ENCODE results near the gene LYPD5. TPM values are rescaled to one million over a fixed set of nuclear protein-coding genes. Genes with fewer than 3 reads are reported as not detected.
"Not testable (repeated sequence)": the region's sequence is repeated elsewhere in the genome, so short reads cannot be mapped to it uniquely, and the experiment has no call there.

Gene LYPD5
- 1 to 10 TPM in 1 of 3 donors, under 1 TPM in 2; 0.09 to 1.9 (median 0.22) TPM for polyA plus RNA-seq

DNA sequence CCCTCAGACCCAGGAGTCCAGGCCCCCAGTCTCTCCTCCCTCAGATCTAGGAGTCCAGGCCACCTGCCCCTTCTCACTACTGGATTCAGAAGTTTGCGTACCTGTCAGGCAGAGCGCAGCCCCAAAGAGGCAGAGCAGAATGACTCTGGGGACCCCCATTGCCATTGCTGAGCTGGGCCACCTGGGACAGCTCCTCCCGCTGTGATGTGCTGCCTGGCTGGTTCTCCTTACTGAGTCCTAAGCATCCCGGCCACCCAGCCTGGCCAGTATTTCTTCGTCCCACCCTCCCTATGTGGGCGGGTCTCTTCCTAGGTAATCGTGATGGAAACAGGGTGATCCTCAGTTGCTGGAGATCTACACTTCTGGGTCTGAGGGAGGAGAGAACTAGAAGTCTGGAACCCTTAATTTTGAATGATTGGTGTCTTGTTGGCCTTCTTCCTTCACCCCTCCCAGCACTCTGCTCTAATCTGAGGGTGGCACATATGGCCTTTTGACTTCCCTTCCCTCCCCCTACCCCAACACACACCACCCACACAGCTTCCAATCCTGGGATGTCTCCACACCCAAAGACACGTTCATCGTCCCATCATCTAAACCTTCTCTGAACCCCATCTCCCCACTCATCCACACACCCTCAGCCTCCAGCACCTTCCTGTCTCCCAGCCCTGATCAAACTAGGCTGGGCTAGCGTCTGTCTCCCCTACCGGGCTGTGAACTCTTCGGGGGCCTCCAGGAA is at the start of gene LYPD5:
Gene LYPD5, minus strand, starts transcription at position 232 of the 736 bp plus-strand sequence. Its CDS starts 67 bp downstream, at position 165.
- WGBS, 3 donors, result 61 to 65% (median 63%) methylated on average over 12 of the region's 12 CpGs
- no peak within 1 kb of the TSS for H3K27ac ChIP-seq (ENCODE audit: low read depth, low read length)

DNA sequence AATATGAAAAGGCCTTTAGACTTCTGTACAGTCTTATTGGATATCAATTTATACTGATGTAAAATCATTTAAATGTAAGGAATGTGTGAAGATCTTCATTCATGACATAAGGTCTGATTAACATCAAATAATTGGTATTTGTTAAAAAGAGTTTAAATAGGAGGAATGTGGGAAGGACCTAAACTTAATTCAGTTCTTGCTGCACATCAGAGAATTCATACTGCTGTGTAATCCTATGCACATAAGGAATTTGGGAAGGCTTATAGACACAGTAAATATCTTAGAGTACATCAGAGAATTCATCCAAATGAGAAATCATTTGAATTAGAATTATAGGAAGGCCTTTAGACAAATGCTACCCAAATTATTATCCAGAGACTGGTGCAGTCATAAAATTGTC is 46.6 kb upstream of the LYPD5 start:
- H3K27ac ChIP-seq (ENCODE audit: low read depth, low read length), result no peak overlapping the region

DNA sequence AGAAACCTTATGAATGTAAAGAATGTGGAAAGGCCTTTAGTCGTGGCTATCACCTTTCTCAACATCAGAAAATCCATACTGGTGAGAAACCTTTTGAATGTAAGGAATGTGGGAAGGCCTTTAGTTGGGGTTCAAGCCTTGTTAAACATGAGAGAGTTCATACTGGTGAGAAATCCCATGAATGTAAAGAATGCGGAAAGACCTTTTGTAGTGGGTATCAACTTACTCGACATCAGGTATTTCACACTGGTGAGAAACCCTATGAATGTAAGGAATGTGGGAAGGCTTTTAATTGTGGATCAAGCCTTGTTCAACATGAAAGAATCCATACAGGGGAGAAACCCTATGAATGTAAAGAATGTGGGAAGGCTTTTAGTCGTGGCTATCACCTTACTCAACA is 45.6 kb upstream of the LYPD5 start:
- WGBS, 3 donors, result 92 to 96% (median 94%) methylated on average over 4 of the region's 4 CpGs
- H3K27ac ChIP-seq (ENCODE audit: low read depth, low read length), result no peak overlapping the region

GRCh38 chr19:43847246-43847645 is 45.0 kb upstream of the LYPD5 start:
- WGBS, 3 donors, result 91 to 100% (median 93%) methylated on average over 1 of the region's 1 CpG
- no peak overlapping the region for H3K27ac ChIP-seq (ENCODE audit: low read depth, low read length)

DNA sequence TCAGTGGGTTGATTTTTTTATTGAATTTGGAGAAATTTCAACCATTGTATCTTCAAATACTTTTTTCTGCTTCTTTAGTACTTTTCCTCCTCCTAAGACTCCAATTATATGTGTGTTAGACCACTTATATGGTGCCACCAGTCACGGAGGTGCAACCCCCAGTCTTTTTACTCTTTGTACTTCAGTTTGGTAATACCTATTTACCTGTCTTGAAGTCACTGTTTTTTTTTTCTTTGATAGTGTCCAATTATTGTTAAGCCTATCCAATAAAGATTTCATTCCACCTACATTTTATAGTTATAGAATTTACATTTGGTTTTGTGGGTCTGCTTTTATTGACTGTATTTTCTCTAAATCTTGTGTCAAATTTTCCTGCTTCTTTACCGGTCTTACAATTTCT is 39.8 kb upstream of the LYPD5 start:
- H3K27ac ChIP-seq (ENCODE audit: low read depth, low read length), result no peak overlapping the region
- WGBS, 3 donors, result 47 to 99% (median 81%) methylated on average over 2 of the region's 2 CpGs

- no peak overlapping the region for H3K27ac ChIP-seq (ENCODE audit: low read depth, low read length)
Observed at GRCh38 chr19:43839139-43839538, 36.9 kb upstream of the LYPD5 start.

- 5 to 7% (median 6%) methylated on average over 46 of the region's 46 CpGs for WGBS, 3 donors
- H3K27ac ChIP-seq (ENCODE audit: low read depth, low read length), result no peak within 1 kb of the TSS
Observed at GRCh38 chr19:43826787-43827754, 24.8 kb upstream of the LYPD5 start, which contains the start of gene ZNF283. ZNF283 (plus strand) TSS chr19:43827321; CDS start chr19:43833505, 6,184 bp downstream.

- not testable (repeated sequence) for H3K27ac ChIP-seq (ENCODE audit: low read depth, low read length)
- 43 to 69% (median 65%) methylated on average over 4 of the region's 4 CpGs for WGBS, 3 donors
Observed at GRCh38 chr19:43824572-43824971, 22.3 kb upstream of the LYPD5 start.

DNA sequence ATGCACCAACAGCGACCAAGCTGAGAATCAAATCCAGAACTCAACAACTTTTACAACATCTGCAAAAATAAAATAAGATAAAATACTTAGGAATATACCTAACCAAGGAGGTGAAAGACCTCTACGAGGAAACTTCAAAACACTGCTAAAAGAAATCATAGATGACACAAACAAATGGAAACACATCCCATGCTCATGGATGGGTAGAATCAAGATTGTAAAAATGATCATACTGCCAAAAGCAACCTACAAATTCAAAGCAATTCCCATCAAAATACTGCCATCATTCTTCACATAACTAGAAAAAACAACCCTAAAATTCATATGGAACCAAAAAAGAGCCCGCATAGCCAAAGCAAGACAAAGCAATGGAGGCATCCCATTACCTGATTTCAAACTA is 21.6 kb upstream of the LYPD5 start:
- H3K27ac ChIP-seq (ENCODE audit: low read depth, low read length), result not testable (repeated sequence)

DNA sequence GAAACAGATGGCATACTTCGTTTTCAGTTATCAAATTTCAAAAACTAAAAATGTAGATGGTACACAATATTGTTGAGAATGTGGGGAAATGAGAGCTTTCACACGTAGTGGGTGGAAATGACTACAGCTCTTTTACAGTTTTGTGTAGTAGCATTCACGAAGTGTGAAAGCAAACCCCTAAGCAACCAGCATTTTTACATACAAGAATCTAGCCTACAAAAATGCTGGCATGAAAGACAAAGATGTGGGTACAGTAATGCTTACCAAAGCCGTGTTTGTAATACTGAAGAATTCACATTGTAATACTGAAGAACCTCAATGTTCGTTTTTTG is 18.6 kb upstream of the LYPD5 start:
- no peak overlapping the region for H3K27ac ChIP-seq (ENCODE audit: low read depth, low read length)
- WGBS, 3 donors, result 25 to 32% (median 28%) methylated on average over 5 of the region's 5 CpGs

More for the DNA sequence above, 21.6 kb upstream of the LYPD5 start:
- whole genome bisulfite sequencing, 3 donors, result 69 to 88% (median 82%) methylated on average over 3 of the region's 3 CpGs

- WGBS, 3 donors, result 9 to 11% (median 11%) methylated on average over 48 of the region's 48 CpGs
Observed at GRCh38 chr19:43820098-43820883, 18.0 kb upstream of the LYPD5 start.

DNA sequence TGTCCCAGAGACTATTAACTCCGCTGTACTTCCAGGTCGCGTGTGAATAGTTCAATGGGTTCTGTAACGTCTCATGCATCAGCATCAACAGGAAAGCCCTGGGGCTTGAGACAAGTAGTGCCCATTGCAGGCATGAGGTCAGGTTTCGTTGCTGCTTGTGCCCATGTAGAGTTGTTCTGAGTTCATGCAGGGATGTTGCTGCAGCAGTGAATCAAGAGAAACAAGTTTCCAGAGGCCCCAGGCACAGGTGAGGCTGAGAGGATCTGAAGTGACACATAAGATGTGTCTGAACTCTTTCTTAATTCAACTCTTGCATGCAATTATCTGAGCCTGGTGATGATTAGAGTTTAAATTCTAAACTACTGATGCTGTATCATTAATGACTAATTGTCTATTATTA is 16.3 kb upstream of the LYPD5 start:
- 77 to 84% (median 81%) methylated on average over 5 of the region's 5 CpGs for WGBS, 3 donors
- H3K27ac ChIP-seq (ENCODE audit: low read depth, low read length), result no peak overlapping the region

More at GRCh38 chr19:43820098-43820883, 18.0 kb upstream of the LYPD5 start:
- H3K27ac ChIP-seq (ENCODE audit: low read depth, low read length), result no peak overlapping the region

- 70 to 90% (median 83%) methylated on average over 1 of the region's 1 CpG for WGBS, 3 donors
- H3K27ac ChIP-seq (ENCODE audit: low read depth, low read length), result not testable (repeated sequence)
Observed at GRCh38 chr19:43817454-43817853, 15.2 kb upstream of the LYPD5 start.

DNA sequence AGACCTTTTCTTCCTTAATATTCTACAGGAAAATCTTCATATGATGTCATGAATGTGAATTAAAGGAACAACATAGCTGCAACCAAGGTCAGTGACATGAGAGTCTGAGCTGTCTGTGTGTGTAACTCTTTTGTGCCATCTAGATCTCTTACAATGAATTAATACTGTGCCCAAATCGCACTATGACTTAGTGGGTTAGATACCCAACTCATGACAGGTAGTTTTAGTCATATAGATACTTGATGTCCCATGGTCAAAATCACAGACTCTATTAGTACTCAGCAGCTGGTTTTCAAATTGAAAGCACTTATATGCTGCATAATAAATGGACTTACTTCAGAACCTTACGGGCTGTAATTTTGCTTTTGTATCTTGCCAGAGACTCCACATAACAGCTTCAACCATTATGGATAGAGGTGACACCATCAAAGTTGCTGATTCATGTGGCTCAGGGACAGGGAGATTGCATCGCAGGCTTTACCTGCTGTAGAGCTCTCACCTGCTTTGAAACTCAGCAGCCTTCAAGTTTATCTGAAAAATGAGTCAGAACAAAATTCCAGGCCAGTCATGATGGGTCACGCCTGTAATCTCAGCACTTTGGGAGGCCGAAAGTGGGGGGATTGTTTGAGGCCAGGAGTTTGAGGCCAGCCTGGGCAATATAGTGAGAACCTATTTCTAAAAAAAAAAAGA is 12.6 kb upstream of the LYPD5 start:
- no peak overlapping the region for H3K27ac ChIP-seq (ENCODE audit: low read depth, low read length)

GRCh38 chr19:43812688-43813087 is 10.4 kb upstream of the LYPD5 start:
- WGBS, 3 donors, result 69 to 78% (median 75%) methylated on average over 6 of the region's 6 CpGs
- H3K27ac ChIP-seq (ENCODE audit: low read depth, low read length), result no peak overlapping the region

More for the DNA sequence above, 12.6 kb upstream of the LYPD5 start:
- 55 to 87% (median 82%) methylated on average over 5 of the region's 5 CpGs for WGBS, 3 donors

DNA sequence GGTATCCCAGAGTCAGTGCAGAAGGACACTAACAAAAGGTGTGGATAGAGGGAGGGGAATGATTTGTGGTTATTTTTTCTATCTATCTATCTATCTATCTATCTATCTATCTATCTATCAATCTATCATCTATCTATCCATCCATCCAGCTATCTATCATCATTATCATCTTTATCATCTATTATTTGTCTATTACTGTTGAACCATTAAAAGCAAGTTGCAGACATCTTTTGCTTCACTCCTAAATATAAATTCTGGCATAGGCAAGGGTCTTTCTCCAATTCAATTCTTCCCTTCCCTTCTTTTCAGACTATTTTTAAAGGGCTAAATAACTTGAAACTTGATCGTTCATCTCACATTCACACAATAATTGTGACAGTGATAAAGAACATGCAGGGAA is 10.0 kb upstream of the LYPD5 start:
- H3K27ac ChIP-seq (ENCODE audit: low read depth, low read length), result no peak overlapping the region
- 72 to 76% (median 74%) methylated on average over 1 of the region's 1 CpG for WGBS, 3 donors

- 38 to 54% (median 49%) methylated on average over 1 of the region's 1 CpG for WGBS, 3 donors
- no peak overlapping the region for H3K27ac ChIP-seq (ENCODE audit: low read depth, low read length)
Observed at GRCh38 chr19:43811837-43812236, 9.6 kb upstream of the LYPD5 start.

Measured in adipose tissue (tissue), 3 donors.